Stromal cell of bone marrow (primary cell): ENCODE data around the gene ANO6.

Experiments used
- DNase-seq: peaks from one replicate; pipeline ENCODE4 v3.0.0-alpha.2; 2012; ENCODE audit warnings: low read depth

The ANO6 gene

GRCh38 chr12:45279931-45280830 lies 64.3 kb downstream of the ANO6 start:
- no peak for DNase-seq

DNA sequence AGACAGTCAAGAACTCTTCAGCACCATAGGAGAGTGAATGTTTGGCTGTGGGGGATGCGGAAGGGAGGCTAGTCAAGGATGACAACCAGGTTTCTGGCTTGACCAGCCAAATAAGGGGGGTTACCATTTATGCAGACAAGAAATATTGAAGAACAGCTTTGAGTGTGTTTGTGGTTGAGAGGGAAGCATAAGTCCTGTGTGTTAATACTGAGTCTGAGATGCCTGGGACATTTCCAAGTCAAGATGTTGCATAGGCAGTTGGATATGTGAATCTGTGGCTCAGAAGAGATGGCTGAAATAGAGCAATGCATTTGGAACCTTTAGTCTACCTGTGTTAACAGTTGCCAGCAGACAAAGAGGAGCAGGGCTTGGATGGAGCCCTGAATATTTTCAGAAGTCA lies 66.1 kb downstream of the ANO6 start:
- no peak for DNase-seq

GRCh38 chr12:45282411-45282810 lies 66.5 kb downstream of the ANO6 start:
- no peak for DNase-seq

- DNase-seq = no peak
Observed at GRCh38 chr12:45284096-45284901, 68.4 kb downstream of the ANO6 start.

DNA sequence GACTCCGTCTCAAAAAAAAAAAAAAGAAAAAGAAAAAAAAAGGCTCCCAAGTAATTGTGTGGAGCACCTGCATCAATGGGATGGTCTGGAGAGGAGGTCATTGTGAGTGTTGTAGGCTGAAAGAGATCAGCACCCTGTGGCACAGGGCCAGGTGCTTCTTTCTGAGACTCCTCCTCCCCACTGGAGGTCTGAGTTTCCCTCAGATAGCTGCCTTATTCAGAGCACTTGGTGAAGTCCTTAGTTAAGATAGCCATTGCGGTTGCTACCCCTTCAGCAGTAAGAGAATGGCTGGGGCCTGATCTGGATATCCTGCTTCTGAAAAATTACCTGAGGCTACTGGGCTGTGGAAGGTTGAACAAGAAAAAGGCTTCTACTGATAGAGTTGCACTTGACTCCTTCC lies 69.8 kb downstream of the ANO6 start:
- no peak for DNase-seq

DNA sequence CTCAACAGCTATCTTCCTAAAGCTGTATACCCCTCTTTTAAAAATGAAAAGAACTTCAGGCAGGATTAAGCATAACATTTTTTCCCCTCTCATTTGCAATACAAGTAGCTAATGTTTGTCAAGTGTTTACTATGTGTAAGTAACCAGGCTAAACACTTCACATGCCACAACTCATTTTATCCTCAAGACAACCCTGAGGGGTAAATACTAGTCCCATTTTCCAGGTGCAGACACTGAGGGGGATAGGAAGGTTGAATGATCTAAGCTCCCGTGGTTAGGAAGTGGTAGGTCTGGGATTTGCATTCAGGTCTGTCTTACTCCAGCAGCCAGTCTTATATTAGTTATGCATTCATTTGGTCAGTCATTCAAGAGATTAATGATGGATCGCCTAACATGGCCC lies 70.7 kb downstream of the ANO6 start:
- DNase-seq = no peak

DNA sequence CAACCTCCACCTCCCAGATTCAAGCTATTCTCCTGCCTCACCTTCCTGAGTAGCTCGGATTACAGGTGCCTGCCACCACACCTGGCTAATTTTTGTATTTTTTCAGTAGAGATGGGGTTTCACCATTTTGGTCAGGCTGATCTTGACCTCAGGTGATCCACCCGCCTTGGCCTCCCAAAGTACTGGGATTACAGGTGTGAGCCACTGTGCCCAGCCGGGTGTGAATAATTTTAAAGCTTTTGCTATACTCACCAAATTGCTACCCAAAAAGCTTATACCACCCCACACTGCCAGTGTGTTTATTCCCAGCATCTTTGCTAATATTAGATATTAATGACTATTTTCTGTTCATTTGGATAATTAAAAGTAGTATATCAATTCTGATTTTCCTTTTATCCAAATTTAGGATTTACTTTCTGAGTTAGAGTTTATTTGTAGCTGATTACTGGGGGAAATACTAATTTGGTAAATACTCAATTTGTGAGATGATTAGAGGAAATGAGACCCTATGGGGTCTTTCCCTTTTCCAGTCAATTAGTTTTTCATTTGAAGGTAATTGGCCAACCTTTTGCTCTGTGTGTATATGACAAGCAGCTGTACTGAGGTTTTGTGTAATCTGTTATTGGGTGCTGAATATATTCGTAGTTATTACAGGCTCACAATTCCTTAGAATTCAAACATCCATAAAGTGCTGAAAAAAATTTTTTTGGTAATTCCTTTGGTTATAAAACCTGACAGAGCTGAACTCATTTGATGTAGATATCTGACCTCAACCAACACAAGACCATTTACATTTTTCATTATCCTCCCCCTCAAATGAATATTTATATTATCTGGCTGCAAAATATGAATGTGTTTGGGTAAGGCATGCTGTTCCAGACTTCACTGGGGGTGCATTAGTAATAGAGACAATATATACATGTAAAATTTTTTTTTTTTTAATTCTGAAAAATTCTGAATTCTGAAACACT lies 73.6 kb downstream of the ANO6 start:
- DNase-seq = no peak

GRCh38 chr12:45290216-45290605 lies 74.3 kb downstream of the ANO6 start:
- DNase-seq = no peak

DNA sequence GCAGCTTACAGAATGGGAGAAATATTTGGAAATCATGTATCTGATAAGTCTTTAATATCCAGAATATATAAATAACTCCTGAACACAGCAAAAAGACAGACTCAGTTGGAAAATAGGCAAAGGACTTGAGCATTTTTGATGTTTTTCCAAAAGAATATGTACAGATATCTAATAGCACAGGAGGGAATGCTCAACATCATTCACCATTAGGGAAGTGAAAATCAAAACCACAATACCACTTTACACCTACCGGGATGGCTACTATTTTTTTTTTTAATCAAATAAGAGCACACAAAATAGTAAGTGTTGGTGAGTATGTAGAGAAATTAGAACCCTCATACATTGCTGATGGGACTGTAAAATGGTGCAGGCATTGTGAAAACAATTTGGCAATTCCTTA lies 75.6 kb downstream of the ANO6 start:
- no peak for DNase-seq

GRCh38 chr12:45292486-45293195 lies 76.7 kb downstream of the ANO6 start:
- DNase-seq = no peak

GRCh38 chr12:45294906-45295305 lies 79.0 kb downstream of the ANO6 start:
- no peak for DNase-seq

DNA sequence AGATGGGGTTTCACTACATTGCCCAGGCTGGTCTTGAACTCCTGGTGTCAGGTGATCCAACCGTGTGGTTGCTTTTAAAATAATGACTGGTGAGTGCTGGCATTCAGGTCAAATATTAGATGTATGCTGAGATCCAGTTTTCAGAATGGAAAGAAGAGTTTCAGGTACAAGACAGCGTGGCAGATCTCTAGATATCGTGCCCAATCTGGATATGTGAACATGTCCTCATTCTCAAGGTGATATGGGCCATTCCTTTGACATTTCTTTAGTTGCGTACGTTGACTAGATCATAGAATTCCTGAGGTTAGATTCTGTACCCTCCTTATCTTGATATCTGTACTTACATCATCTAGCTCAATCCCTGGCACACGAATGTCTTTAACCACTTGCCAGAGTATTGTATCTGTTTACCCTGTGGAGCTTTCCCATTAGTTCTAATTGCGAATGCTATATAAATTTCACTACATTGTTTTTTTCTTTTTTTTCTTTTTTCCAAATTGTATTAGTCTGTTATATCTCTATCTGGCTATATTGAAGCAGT lies 80.2 kb downstream of the ANO6 start:
- DNase-seq = no peak

DNA sequence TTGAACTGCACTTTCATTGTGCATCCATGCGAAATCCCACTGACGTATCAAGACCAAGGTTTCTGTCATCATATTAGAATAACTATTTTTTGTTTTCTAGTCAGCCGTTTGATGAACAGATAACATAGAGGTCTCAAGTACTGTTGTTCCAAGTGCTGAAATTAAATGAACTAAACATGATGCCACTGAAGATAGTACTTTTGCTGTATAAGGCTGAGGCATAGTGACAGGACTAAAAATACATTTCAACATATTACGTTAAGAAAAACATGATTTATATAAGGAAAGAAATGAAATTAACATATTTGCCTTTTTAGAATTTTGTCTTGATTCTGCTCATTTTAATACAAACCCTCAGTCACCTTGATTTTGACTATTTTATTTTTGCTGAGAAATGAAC lies 82.2 kb downstream of the ANO6 start:
- DNase-seq = no peak

DNA sequence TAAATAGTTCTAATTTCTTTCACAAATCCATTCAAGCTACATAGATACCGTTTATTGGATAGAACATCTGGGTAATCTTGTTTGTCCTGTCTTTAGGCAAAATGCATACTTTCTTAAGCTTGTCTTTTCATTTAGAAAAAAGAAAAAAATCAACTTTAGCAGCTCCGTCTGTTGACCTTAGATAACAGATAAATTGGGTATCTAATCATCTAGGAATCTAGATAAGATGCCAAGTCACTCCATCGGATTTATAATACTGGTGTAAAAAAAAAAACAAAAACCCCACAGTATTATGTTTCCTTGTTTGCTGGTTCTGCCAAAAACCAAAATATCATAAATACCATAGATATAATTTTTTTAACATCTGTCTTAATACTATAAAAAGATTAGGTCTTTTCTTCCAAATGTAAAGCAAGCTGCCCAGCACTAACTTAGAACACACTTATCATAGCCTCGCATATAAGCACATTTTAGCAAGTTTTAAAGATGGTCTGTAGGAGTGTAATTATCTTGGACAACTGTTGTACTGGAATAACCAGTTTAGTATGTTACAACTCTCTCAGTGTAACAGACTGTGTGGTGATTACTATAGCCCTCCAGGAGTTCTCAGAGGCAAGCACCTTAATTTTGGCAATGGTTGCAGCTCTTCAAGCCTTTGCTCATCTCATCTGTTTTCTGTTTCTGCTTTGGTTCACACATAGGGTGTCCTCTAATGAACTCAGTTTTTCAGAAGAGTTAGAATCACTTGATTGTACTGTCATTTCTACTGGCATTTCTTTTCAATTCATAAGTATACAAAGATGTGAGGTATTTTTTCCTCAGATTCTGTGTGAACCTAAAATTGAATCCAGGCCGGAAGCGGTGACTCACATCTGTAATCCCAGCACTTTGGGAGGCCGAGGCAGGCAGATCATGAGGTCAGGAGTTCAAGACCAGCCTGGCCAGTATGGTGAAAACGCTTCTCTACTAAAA lies 83.1 kb downstream of the ANO6 start:
- DNase-seq = peak; percentile 50

- DNase-seq = no peak
Observed at GRCh38 chr12:45302621-45303369, 86.9 kb downstream of the ANO6 start.

- DNase-seq = no peak
Observed at GRCh38 chr12:45303945-45304344, 88.0 kb downstream of the ANO6 start.

DNA sequence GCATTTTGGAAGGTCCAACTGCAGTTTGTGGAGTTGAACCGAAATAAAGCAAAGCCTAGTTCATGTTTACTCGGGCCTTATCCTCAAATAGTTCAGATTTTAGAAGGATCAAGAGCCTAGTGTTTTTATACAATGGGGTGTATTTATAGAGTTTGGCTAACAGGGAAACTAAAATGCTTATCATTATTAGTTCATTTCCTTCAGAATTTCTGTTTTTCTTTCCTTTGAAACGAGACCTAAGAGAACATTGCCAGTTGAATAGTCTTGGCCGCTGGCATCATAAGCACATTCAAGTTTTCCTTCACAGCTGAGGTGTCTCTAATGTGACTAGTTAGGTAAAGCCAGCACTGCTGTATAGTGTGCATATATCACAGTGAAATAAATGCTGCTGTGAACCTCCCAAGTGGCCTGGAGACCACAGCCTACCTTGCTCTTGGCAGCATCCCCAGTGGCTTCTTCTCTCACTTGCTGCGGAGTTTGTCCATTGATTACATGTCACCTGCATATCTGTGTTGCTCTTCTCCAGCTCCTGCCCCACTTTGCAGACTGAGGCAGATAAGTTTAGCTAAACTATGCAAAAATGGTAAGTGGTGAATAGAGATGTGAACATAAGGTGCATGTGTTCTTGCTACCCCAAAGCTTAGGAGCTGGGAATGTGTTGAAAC lies 88.8 kb downstream of the ANO6 start:
- no peak for DNase-seq

- DNase-seq = no peak
Observed at GRCh38 chr12:45305907-45306306, 90.0 kb downstream of the ANO6 start.
